Left forelimb (tissue), 1 donor: ENCODE measurements around the gene KLC1.
"Not testable (repeated sequence)": the region's sequence is repeated elsewhere in the genome, so short reads cannot be mapped to it uniquely, and the experiment has no call there.

Source experiments
- DNase-seq: peaks from one replicate; pipeline ENCODE4 v3.0.0-alpha.2; 2018; ENCODE audit warnings: low spot score

KLC1 gene

DNA sequence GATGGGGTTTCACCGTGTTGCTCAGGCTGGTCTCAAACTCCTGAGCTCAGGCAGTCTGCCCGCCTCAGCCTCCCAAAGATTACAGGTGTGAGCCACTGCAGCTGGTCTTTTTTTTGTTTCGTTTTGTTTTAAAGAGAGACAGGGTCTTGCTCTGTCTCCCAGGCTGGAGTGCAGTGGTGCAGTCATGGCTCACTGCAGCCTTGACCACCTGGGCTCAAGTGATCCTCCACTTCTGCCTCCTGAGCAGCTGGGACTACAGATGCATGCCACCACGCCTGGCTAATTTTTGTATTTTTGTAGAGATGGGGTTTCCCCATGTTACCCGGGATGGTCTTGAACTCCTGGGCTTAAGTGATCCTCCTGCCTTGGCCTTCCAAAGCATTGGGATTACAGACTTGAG lies 62.6 kb downstream of the KLC1 start:
- DNase-seq: not testable (repeated sequence)

DNA sequence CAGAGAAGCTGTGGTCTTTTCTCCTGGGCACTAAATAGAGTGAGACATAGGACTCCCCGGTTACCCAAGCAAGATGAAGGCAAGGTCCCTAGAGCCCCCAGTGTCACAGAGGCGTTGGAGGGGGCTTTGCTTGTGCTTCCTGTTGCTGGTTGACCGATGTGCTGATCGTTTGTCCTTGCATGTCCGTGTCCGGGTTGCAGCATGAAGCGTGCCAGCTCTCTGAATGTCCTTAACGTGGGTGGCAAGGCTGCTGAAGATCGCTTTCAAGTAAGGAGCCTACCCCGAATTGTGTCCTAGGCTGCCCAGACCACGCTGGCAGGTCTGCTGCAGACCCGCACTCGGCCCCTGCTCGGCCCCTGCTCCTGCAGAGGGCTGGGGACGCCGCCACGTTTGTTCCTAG lies 63.1 kb downstream of the KLC1 start:
- no peak for DNase-seq

DNA sequence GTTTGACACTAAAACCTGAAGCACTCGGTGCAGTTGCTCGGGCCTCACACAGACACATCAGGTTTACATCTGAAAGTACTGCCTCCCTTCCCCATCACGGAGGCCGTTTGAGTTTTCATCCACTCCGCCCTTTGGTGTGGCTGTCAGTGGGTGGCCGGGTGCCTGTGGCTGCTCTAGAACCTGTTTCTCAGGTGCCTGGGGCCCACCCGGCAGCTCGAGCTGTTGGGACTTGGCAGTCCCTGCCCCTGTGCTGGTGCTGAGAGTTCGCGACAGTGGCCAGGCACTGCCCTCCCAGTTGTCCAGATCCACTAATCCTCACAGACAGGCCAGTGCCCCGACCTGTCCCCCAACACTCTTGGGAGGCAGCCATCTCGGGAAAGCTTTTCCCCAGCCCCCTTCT lies 63.9 kb downstream of the KLC1 start:
- no peak for DNase-seq

DNA sequence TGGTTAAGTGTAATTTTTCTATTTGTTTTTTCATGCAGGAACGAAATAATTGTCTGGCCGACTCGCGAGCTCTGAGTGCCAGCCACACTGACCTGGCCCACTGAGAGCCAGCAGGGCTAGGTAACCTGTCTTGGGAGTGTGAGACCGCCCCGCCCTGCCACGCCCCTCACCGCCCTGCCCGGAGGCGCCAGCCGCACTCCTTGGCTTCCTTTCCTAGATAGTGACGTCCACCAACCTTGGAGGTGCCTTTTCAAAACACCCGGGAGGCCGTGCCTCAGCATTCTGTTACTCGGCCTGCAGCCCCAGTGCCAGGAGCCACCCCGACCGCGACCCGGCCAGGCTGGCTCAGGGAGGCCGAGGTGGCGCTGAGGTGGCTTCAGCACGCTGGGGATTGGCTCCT lies 64.5 kb downstream of the KLC1 start:
- no peak for DNase-seq

DNA sequence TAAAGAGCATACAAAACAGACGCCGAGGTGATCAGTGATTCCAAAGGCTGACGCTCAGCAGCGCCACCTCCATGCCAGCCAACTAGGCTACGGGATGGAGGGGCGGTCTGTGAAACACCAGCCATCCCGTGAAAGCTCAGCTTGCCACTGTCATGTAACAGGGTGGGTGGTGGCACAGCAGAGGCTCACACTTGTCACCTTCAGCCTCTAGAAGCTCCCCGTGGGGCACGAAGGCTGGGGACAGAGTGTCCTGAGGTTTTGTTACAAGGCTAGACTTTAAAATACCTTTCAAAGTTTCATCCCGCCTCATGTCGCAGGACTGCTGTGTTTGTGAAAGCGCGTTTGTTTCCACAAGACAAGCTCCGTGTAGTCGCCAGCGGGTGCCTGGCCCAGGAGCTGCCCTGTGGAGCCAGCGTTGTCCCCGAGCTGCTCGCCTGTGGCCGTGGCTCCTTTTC lies 65.6 kb downstream of the KLC1 start:
- peak; percentile 53 for DNase-seq

DNA sequence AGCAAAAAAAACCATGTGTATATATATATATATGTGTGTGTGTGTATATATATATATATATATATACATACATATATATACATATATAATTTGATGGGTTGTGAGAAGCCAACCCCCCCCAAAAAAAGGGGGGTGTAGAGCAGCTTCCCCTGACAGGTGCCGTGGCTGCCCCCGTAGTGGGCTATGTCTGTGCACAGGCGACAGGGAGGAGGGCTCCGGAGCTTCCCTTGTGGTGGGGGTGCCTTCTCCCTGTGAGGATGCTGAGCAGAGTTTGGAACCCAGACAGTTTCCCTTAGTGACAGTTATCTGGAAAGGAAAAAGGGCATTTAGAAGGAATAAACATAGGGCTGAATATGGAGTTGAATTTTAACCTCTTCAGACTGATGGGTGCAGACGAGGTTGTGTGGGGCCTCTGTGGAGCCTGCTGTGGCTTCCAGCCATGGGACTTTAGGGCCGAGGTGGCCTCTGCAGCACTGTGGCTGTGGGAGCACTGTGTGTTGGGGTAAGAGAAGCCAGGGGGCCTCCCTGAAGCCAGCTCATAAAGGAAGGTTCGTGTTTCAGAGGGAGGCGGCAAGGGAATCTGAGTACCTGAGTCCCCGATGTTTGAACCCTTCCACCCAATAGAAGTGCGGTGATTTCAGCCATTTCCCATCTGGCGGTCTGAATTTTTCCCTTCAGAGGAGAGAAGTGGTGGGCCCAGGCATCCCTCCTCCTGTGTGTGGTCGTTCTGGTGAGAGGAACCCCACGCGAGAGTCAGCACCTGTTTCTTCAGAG lies 66.5 kb downstream of the KLC1 start:
- peak; percentile 30 for DNase-seq

DNA sequence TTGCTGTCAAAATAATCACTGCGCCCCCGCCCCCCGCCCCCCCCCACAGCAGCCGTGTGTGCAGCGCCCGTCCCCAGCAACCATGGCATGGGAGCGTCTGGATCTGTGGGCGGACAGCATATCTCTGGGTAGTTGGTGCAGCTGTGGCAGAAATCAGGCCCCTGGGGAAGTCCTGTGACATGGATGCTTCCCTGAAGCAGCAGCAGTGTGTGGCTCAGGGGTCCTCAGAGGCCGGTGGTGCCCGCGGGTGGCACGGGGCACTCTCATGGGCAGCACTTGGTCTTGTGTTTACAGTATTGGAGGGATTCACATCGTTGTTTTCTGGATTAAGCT lies 67.0 kb downstream of the KLC1 start:
- DNase-seq: peak; percentile 68

DNA sequence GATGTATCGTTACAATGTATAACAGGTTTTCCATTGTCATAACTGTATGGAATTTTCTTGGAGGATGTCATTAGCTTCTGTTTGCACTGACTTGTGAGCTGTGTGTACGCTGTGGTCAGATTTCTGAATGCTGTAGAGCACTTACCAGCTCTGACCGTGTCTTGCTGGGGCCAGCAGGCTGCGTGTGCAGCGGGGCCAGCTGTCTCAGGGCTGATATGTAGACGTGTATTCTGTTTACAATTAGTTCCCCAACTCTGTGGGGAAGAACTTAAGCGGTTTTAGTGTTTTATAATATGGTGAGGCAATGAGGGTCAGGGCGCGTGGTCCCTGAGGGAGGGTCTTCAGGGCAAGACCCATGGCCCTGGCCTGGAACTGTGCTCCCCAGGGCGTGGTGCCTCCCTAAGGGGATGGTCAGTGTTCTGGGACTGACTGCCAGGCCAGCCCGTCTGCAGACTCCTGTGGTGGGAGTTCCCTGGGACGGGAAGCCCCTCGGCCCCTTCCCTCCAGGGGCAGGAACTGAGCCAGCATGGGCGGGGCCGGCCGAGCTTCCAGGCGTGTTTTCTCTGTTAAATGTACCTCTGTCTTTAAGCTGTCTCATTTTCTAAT lies 67.6 kb downstream of the KLC1 start:
- peak; percentile 81 for DNase-seq

DNA sequence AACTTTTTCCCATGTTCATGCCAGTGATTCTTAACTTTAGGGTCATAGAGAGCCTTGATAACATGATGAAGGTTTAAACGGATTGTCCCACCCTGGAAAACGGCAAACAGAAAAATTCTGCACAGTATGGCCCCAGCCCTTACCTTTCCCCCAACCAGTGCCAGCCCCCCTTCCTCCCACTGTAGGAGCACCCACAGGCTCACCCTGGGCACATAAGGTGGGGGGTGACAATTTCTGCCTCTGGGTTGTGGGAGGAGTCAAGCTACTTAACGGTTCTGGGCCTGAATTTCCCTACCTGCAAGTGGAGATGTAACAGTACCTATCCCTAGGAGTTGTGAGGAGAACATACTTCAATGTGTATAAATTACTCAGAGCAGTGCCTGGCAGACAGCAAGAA lies 68.2 kb downstream of the KLC1 start:
- peak; percentile 52 for DNase-seq

DNA sequence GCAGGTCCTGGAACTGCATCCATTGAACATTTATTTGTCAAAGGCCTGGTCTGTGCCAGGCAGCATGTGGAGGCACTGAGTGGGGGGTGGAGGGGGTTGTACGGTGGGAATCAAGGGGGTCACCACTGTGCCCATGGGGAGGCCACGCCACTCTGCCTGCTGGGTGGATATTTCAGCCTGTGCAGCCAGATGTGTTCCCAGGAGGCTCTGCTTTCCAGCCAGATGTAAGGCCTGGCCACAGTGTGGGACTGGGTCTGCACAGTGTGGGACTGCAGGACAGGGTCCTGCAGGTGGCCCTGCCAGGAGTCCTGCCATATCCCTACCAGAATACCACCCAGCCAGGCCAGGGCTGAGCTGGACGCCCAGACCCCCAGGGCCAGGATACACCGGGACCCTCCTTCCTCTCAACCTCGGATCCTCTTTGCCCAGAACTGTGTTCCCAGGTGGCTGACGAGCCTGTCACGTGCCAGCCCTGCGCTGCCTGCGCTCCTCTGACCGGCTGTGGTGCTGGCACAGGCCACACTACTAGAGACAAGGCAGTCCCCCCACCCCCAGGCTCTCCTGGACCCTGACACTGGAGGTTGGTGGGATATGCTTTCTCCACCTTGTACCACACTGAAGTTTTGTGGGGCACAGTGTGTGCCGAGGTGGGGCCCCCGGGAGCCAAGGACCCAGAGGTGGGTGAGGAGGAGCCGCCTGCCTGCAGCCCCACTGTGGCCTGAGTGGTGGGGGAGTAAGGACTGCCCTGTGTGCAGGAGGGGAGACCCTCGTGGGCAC lies 68.8 kb downstream of the KLC1 start:
- peak; percentile 64 for DNase-seq

DNA sequence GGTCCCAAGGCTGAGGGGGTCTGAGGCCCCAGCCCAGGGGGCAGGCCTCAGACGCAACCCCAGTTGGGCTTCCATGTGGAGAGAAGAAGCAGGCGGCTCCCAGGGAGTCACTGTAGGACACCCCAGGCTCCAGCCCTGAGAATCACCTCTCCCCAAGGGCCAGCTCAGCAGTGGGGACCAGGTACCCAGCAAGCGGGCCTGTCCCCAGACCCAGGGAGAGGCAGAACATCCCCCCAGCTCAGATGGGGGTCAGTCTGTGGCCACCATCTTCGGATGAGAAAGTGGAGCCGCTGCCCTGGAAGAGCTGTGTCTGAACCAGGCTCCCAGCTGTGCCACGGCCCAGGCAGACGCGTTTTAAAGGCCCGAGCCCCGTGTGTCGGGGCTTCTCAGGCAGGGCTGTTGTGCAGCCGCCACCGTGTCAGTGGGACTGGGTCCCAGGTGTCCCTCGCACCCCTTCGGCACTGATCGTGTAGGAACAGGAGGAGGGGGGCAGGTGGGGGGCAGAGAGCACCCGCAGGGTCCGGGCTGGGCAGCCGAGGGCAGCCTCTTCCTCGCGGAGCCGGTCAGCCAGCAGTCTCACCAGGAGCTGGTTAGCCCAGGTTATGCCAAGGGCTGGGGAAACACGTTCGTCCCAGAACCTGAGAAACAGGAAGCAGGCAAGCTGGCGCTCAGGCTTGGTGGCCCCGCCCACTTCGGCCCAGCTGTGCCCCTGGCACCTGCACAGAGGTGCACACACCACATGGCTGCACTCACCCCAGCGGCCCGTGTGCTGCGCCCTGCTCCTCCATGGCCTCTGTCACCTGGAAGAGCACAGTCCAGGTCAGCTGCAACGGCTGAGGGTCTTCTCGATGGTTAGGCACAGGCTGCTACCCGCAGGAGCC lies 69.6 kb downstream of the KLC1 start:
- DNase-seq: peak; percentile 63

DNA sequence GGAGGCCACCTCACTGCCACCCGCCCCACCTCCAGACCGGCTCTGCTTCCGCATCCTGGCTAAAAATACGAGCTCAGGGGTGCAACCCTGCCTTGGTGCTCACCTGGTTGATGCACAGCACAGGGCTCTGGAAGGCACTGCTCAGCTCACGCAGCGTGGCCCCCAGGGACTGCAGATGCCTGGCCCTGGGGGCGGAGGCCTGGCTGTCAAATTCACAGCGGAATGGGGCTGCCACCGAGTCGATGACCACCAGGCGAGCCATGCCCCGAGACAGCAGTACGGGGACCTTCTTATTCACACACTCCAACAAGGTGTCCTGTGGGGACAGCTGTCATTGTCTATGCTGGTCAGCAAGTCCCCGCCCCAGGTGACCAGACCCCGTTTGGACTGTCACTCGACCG lies 70.2 kb downstream of the KLC1 start:
- DNase-seq: peak; percentile 55

DNA sequence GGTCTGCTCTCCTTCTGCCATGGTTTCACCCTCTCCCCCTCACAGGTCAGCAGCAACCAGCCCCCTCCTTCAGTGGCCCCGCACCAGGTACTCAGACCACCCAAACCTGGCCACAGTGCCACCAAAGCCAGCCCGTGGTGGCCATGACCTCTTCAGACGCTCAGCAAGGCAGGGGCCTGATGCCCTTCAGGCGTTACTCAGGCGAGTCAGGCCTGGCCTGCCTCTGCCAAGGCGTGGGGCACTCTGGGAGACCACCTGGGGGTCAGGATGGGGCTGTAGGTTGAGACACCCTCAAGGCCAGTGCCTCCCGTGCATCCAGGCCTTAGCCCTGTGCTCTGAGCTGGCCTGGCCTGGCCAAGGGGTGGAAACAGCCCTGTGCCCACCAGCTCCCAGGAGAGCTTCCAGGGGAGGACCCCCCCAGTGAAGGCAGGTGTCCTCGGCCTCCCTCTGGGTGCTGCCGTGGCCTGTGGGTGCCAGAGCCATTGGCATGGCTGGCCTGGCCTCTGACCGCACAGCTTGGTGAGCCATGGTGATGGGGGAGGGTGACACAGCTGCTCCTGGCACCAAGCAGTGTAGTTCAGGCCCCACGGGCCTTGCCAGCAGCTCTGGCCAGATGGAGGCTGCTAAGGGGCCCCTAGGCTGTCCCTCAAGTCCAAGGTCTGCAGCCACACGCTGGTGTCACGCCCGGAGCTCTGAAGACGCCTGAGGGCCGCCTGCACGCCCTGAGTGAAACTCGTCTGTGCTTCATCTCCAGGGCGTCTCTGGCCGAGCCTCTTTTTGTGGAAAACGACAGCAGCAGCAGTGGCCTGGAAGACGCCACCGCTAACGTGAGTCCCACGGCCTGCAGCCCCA lies 71.1 kb downstream of the KLC1 start:
- DNase-seq: peak; percentile 57

DNA sequence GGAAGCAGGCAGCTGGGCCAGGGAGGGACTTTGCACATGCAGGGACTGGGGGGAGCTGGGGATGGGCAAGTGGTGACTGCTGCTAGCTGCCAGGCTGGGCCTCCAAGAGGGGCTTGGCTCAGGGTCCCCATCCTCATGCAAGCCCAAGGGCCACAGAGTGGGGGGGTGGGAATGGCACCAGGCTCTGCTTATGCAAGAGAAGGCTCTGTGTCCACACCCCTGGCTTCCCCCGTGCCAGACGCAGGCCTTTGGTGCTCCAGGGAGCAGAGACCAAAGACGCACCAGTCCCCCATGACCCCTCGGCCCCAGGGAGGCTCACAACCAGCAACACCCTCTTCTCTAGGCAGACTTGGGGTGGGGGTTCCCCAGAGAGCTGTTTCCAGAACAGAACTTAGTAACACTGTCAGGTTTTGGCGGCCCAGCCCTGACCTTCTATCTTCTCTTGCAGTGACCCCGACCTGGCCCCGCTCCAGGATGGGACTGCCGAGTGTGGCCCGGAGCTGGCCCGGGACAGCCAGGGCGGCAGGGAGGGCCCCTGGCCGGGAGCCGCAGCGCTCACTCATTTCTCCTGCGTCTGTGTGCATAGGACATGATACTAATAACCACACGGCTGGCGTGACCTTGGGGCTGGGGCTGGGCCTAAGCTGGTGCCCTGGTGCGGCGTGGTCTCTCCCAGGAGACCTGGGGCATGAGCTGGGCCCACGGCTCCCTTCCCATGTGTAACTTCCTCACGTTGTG lies 71.9 kb downstream of the KLC1 start:
- DNase-seq: peak; percentile 54

DNA sequence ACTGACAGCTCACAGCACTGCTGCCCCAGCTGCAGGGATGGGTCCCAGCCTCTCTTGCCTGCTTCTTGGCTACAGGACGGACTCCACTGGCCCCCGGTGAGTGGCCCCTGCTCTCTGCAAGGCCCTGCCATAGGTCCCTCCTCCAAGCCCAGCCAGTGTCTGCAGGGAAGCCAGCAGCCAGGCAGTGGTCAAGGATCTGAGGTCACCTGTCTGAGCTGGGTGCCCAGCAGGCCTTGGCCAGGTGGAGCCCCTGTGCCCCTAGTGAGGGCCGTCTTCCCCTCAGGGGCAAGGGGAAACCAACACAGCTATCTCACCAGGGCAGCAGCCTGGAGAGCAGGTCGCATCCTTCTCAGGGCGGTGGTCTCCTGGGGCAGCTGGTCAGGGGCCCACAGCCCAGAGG lies 73.1 kb downstream of the KLC1 start:
- no peak for DNase-seq

DNA sequence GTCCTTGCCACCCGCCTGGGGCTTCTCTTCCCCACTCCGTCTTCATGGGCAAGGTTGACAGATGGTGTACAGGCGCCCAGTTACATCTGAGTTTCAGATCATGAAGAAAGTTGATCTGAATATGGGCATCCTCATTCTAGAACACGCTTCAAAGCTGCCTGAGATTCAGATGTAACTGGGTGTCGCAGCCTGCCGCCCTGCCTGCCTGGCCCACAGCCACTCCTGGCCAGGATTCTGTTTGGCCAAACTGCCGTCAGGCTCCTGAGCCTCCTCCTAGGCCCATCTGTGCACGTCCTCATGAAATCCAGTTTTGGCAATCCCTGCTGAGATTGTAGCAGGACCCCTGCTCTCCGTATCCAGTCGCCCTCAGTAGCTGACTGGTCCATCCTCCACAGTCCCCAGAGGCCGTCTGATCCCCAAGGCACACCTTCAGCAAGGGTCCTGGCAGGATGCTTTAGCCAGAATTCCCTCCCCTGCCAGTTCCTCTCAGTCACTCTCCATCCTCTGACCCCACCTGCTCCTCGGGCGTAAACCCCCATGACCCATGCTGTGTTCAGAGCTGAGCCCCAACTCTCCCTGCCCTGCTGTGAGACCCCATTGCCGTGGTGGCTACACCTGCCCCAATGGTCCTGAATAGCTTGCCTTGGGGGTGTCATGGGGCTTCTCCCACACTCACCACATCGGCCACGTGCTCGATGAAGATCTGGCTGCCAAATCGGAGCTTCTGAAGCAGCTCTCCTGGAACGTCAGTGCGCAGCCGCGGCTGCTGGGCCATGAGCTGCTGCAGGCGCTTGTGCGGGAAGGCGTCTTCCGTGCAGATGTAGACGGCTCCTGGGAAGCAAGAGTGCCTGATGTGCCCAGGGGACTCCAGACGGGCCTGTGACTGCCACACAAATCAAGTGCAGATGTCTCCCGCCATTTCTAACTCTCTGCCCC lies 73.8 kb downstream of the KLC1 start:
- no peak for DNase-seq

DNA sequence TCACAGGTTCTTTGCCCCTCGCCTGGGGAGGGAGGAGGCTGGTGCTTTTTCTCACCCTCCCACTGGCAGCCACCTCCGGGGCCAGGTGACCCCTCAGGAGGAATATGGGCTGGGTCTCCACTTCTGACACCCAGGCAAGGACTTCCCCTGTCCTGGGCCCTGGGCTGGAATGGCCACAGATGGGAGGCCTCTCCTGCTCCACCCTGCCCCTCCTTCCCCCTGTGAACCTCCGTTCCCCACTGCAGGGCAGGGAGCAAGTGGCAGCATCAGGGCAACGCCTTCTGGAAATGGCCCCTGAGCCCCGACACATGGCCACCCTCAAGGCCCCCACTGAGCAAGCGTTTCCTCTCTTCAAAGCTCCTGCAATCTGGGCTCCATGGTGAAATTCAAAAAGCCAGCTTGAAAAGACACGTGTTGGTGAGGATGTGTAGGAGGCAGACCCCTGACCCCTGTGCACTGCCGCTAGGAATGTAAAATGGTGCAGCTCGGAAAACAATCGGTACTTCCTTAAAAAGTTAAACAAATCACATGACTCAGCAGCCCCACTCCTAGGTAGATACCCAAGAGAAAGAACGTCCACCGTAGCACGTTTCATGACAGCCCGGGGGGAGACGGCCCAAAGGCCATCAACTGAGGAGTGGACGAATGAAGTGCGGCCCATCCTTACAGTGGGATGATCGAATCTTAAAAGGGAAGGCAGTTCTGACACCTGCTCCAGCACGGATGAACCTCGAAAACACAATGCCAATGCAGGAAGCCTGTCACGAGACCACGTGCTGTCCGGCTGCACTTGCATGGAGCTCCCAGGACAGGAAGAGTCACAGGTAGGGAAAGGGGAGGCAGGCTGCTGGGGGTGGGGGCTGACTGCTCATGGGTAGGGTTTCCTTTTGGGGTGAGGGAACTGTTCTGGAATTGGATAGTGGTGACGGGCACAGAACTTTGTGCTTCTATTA lies 74.7 kb downstream of the KLC1 start:
- no peak for DNase-seq

DNA sequence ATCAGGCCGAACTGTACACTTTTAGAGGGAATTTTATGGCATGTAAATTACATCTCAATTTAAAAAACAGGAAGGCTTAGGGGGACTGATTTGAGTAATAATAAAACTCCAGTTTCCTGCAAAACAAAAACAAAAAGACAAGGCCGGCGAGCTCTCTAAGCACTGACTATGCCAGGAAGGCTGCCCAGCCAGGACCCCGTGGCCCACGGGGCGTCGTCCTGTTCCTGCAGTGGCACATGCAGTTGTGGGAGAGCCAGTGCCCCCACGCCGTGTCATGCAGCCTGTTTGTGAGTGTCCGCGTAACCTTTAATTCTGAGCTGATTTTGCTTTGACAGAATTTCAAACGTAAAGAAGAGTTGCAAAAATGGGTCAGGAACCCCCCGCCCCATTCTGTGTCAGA lies 75.7 kb downstream of the KLC1 start:
- no peak for DNase-seq
